Breast epithelium (tissue), 4 donors: ENCODE results near the gene DNMBP. TPM values are rescaled to one million over a fixed set of nuclear protein-coding genes. Genes with fewer than 3 reads are reported as not detected.
A peak's percentile ranks its signal among the peaks of the same experiment; 100 is the strongest.
"Not testable (repeated sequence)": the region's sequence is repeated elsewhere in the genome, so short reads cannot be mapped to it uniquely, and the experiment has no call there.

Experiments
- DNase-seq, 2 donors: peaks; one replicate each; pipeline ENCODE4 v3.0.0-alpha.2; 2019; ENCODE audit warnings: low spot score in 2 of 2
- H3K27ac ChIP-seq, 2 donors: fragments of 200-600 bp; sonication (generic) in 1 of 2; one replicate each; pipeline ENCODE4 v1.5.1; 2016 to 2019; ENCODE audit warnings: mild to moderate bottlenecking in 1 of 2
- H3K27me3 ChIP-seq, 2 donors: fragments of 200-600 bp; sonication (generic) in 1 of 2; one replicate each; pipeline versions ENCODE4 v1.5.1 to v1.6.0; 2017 to 2019; ENCODE audit warnings: control low read depth in 1 of 2, mild to moderate bottlenecking in 1 of 2
- H3K36me3 ChIP-seq: fragments of 200-600 bp; one replicate; pipeline ENCODE4 v1.5.1; 2019
- H3K4me1 ChIP-seq, 2 donors: fragments of 200-600 bp; sonication (generic); one replicate each; pipeline ENCODE4 v1.5.1; 2016 to 2019; ENCODE audit warnings: control low read depth in 1 of 2
- H3K4me3 ChIP-seq, 3 donors: fragments of 200-600 bp; sonication (generic); 1 replicate in 2 of 3; 2 replicates in 1 of 3; pipeline ENCODE4 v1.5.1; 2016 to 2019; ENCODE audit warnings: mild to moderate bottlenecking in 3 of 3, moderate library complexity in 2 of 3
- H3K9me3 ChIP-seq, 2 donors: fragments of 200-600 bp; sonication (generic) in 1 of 2; one replicate each; pipeline ENCODE4 v1.5.1; 2016 to 2019; ENCODE audit warnings: control low read depth in 1 of 2
- CTCF ChIP-seq, 3 donors: fragments of 450-650 bp; IDR thresholded peaks; one replicate each; pipeline ENCODE4 v1.5.1; 2016 to 2017; ENCODE audit warnings: antibody characterized with exemption in 3 of 3, mild to moderate bottlenecking in 3 of 3, moderate library complexity in 3 of 3
- POLR2A ChIP-seq: fragments of 450-650 bp; IDR thresholded peaks from one replicate; pipeline ENCODE4 v1.6.1; 2016; ENCODE audit warnings: antibody characterized with exemption, mild to moderate bottlenecking, moderate library complexity
- POLR2AphosphoS5 ChIP-seq, 3 donors: sonication (generic); formaldehyde crosslinking; IDR thresholded peaks; one replicate each; pipeline ENCODE4 v1.6.1; 2017; ENCODE audit warnings: antibody characterized with exemption in 3 of 3
- intact Hi-C: fragments of 100-400 bp; cut with DNase I; formaldehyde crosslinking; loops from one replicate; pipeline ENCODE4 v1.15.1; 2023; ENCODE audit warnings: low total_unique reads
- total RNA-seq, 3 donors: library from RNA; depleted of rRNA; stranded (reverse); fragments of >200 nt; gene quantifications; one replicate each; pipeline ENCODE4 v1.1.0, GENCODE V29; 2016

Gene DNMBP
- total RNA-seq, 3 donors from 2014 or later: 15.1 to 20.6 (median 15.5) TPM

- Histone ChIP-seq H3K27me3 (no peaks in the 10 kb centered on the region), H3K27ac (peak overlapping the region in 1 of 2 donors; percentile 52), H3K4me1 (no peaks in the 10 kb centered on the region), H3K9me3 (no peaks in the 10 kb centered on the region), H3K36me3 (no peaks in the 10 kb centered on the region), H3K4me3 (no peak overlapping the region)
- intact Hi-C loops: no loop called here
- TF ChIP-seq CTCF (IDR thresholded peaks at IDR 0.05) (no peak), POLR2AphosphoS5 (IDR thresholded peaks at IDR 0.05) (no peak), POLR2A (no peak)
- DNase-seq: no peak
These were observed 50.9 kb downstream of the DNMBP start for GRCh38 chr10:99958806-99959205.

- H3K4me1 ChIP-seq: no peaks in the 10 kb centered on the region
- TF ChIP-seq CTCF (IDR thresholded peaks at IDR 0.05): no peak
- TF ChIP-seq POLR2AphosphoS5 (IDR thresholded peaks at IDR 0.05): no peak
- H3K36me3 ChIP-seq: no peaks in the 10 kb centered on the region
- no peaks in the 10 kb centered on the region for H3K27me3 ChIP-seq
- DNase-seq: no peak
- H3K4me3 ChIP-seq: no peak overlapping the region
- peak overlapping the region; percentile 52 to 57 for H3K27ac ChIP-seq
- H3K9me3 ChIP-seq: no peaks in the 10 kb centered on the region
- intact Hi-C loops: no loop called here
These were observed 51.4 kb downstream of the DNMBP start for GRCh38 chr10:99958302-99958701.

- H3K4me3 ChIP-seq, H3K27ac ChIP-seq, DNase-seq, intact Hi-C loops, H3K36me3 ChIP-seq, H3K9me3 ChIP-seq, H3K27me3 ChIP-seq, H3K4me1 ChIP-seq: not testable (repeated sequence)
These were observed 56.2 kb downstream of the DNMBP start for GRCh38 chr10:99953510-99953909.

- no peaks in the 10 kb centered on the region for H3K27me3 ChIP-seq
- no peaks in the 10 kb centered on the region for H3K36me3 ChIP-seq
- no peak for TF ChIP-seq POLR2AphosphoS5 (IDR thresholded peaks at IDR 0.05)
- TF ChIP-seq POLR2A: no peak
- TF ChIP-seq CTCF (IDR thresholded peaks at IDR 0.05): no peak
These were observed 56.9 kb downstream of the DNMBP start for GRCh38 chr10:99952799-99953198.

GRCh38 chr10:99946051-99946450 lies 63.7 kb downstream of the DNMBP start:
- intact Hi-C loops, H3K9me3 ChIP-seq, H3K27me3 ChIP-seq, H3K27ac ChIP-seq, H3K36me3 ChIP-seq, DNase-seq, H3K4me3 ChIP-seq, H3K4me1 ChIP-seq: not testable (repeated sequence)

More at GRCh38 chr10:99952799-99953198, 56.9 kb downstream of the DNMBP start:
- Histone ChIP-seq H3K27ac (no peak overlapping the region), H3K9me3 (peaks cover 9 to 10% of the 10 kb centered on the region in 2 donors), H3K4me3 (no peak overlapping the region), H3K4me1 (no peaks in the 10 kb centered on the region)
- no peak for DNase-seq
- intact Hi-C loops: no loop called here

- Histone ChIP-seq H3K9me3 (no peaks in the 10 kb centered on the region), H3K4me1 (no peaks in the 10 kb centered on the region), H3K36me3 (no peaks in the 10 kb centered on the region), H3K27ac (peak overlapping the region in 1 of 2 donors; percentile 6), H3K4me3 (no peak overlapping the region), H3K27me3 (no peaks in the 10 kb centered on the region)
- no peak for DNase-seq
- intact Hi-C loops: no loop called here
- no peak for TF ChIP-seq POLR2AphosphoS5 (IDR thresholded peaks at IDR 0.05)
- TF ChIP-seq CTCF (IDR thresholded peaks at IDR 0.05): no peak
- no peak for TF ChIP-seq POLR2A
These were observed 64.5 kb downstream of the DNMBP start for GRCh38 chr10:99945263-99945662.
